IPS-18a (cell line): ENCODE results near the gene SCYGR7.

Experiments used
- H3K27ac ChIP-seq: one replicate; pipeline ENCODE4 v1.5.1; 2013; ENCODE audit warnings: low read length
- H3K27me3 ChIP-seq: one replicate; pipeline ENCODE4 v1.6.1; 2013; ENCODE audit warnings: mild to moderate bottlenecking, low read length; ENCODE audit not compliant: control insufficient read depth, insufficient read depth
- H3K36me3 ChIP-seq: one replicate; pipeline ENCODE4 v1.6.1; 2013; ENCODE audit warnings: low read depth, low read length; ENCODE audit not compliant: control insufficient read depth
- H3K4me1 ChIP-seq: one replicate; pipeline ENCODE4 v1.6.1; 2013; ENCODE audit warnings: low read depth, low read length; ENCODE audit not compliant: control insufficient read depth
- H3K4me3 ChIP-seq: one replicate; pipeline ENCODE4 v1.5.1; 2013; ENCODE audit warnings: low read length
- H3K9ac ChIP-seq: one replicate; pipeline ENCODE4 v1.6.1; 2013; ENCODE audit warnings: mild to moderate bottlenecking, low read length, moderate library complexity
- H3K9me3 ChIP-seq: one replicate; pipeline ENCODE4 v1.6.1; 2013; ENCODE audit warnings: low read depth, low read length; ENCODE audit not compliant: control insufficient read depth

Gene SCYGR7

GRCh38 chr2:227728035-227728434 is at the start of gene SCYGR7:
Gene SCYGR7 (plus strand): TSS chr2:227728335. CDS start chr2:227728335, 0 bp downstream.
- H3K4me1 ChIP-seq = no peaks in the 10 kb centered on the region
- H3K4me3 ChIP-seq = no peak within 1 kb of the TSS

GRCh38 chr2:227684258-227684657 is 43.9 kb upstream of the SCYGR7 start:
- H3K4me1 ChIP-seq = no peaks in the 10 kb centered on the region
- no peaks in the 10 kb centered on the region for H3K36me3 ChIP-seq
- H3K27ac ChIP-seq = no peak overlapping the region
- no peak overlapping the region for H3K4me3 ChIP-seq
- no peak overlapping the region for H3K9ac ChIP-seq
- H3K9me3 ChIP-seq = no peaks in the 10 kb centered on the region
- H3K27me3 ChIP-seq = no peaks in the 10 kb centered on the region

More at GRCh38 chr2:227728035-227728434, at the start of gene SCYGR7:
- H3K27ac ChIP-seq = no peak within 1 kb of the TSS
- no peaks in the 10 kb centered on the region for H3K9me3 ChIP-seq
- no peak within 1 kb of the TSS for H3K9ac ChIP-seq
- no peaks in the 10 kb centered on the region for H3K27me3 ChIP-seq
- H3K36me3 ChIP-seq = no peaks in the 10 kb centered on the region

- Histone ChIP-seq H3K27ac (no peak overlapping the region), H3K9ac (no peak overlapping the region), H3K27me3 (no peaks in the 10 kb centered on the region), H3K36me3 (no peaks in the 10 kb centered on the region), H3K4me3 (no peak overlapping the region), H3K4me1 (no peaks in the 10 kb centered on the region), H3K9me3 (no peaks in the 10 kb centered on the region)
Measured at GRCh38 chr2:227687189-227687588, 40.9 kb upstream of the SCYGR7 start.

- Histone ChIP-seq H3K36me3 (no peaks in the 10 kb centered on the region), H3K4me3 (no peak overlapping the region), H3K4me1 (no peaks in the 10 kb centered on the region), H3K9me3 (no peaks in the 10 kb centered on the region), H3K27me3 (no peaks in the 10 kb centered on the region), H3K9ac (no peak overlapping the region), H3K27ac (no peak overlapping the region)
Measured at GRCh38 chr2:227696990-227697679, 31.0 kb upstream of the SCYGR7 start.

- H3K4me1 ChIP-seq = no peaks in the 10 kb centered on the region
- no peaks in the 10 kb centered on the region for H3K9me3 ChIP-seq
- no peaks in the 10 kb centered on the region for H3K36me3 ChIP-seq
- no peak overlapping the region for H3K4me3 ChIP-seq
- no peak overlapping the region for H3K27ac ChIP-seq
- no peaks in the 10 kb centered on the region for H3K27me3 ChIP-seq
- H3K9ac ChIP-seq = no peak overlapping the region
Measured at GRCh38 chr2:227701556-227701955, 26.6 kb upstream of the SCYGR7 start.

- H3K4me3 ChIP-seq = no peak overlapping the region
- no peaks in the 10 kb centered on the region for H3K36me3 ChIP-seq
- no peaks in the 10 kb centered on the region for H3K4me1 ChIP-seq
- no peaks in the 10 kb centered on the region for H3K27me3 ChIP-seq
- H3K9ac ChIP-seq = no peak overlapping the region
- H3K27ac ChIP-seq = no peak overlapping the region
- no peaks in the 10 kb centered on the region for H3K9me3 ChIP-seq
Measured at GRCh38 chr2:227703280-227703732, 24.8 kb upstream of the SCYGR7 start.

- Histone ChIP-seq H3K9ac (no peak overlapping the region), H3K27me3 (no peaks in the 10 kb centered on the region), H3K9me3 (no peaks in the 10 kb centered on the region), H3K4me3 (no peak overlapping the region), H3K4me1 (no peaks in the 10 kb centered on the region), H3K36me3 (no peaks in the 10 kb centered on the region), H3K27ac (no peak overlapping the region)
Measured at GRCh38 chr2:227703961-227704360, 24.2 kb upstream of the SCYGR7 start.

GRCh38 chr2:227706859-227707258 is 21.3 kb upstream of the SCYGR7 start:
- Histone ChIP-seq H3K9ac (no peak overlapping the region), H3K27ac (no peak overlapping the region), H3K9me3 (no peaks in the 10 kb centered on the region), H3K27me3 (no peaks in the 10 kb centered on the region), H3K4me3 (no peak overlapping the region), H3K36me3 (no peaks in the 10 kb centered on the region), H3K4me1 (no peaks in the 10 kb centered on the region)

- Histone ChIP-seq H3K27me3 (no peaks in the 10 kb centered on the region), H3K9me3 (no peaks in the 10 kb centered on the region), H3K4me3 (no peak overlapping the region), H3K27ac (no peak overlapping the region), H3K4me1 (no peaks in the 10 kb centered on the region), H3K36me3 (no peaks in the 10 kb centered on the region), H3K9ac (no peak overlapping the region)
Measured at GRCh38 chr2:227707390-227707789, 20.7 kb upstream of the SCYGR7 start.

- Histone ChIP-seq H3K27ac (no peak overlapping the region), H3K36me3 (no peaks in the 10 kb centered on the region), H3K4me3 (no peak overlapping the region), H3K27me3 (no peaks in the 10 kb centered on the region), H3K4me1 (peaks cover under 1% of the 10 kb centered on the region), H3K9me3 (no peaks in the 10 kb centered on the region), H3K9ac (no peak overlapping the region)
Measured at GRCh38 chr2:227710986-227711385, 17.1 kb upstream of the SCYGR7 start.

- Histone ChIP-seq H3K4me1 (peaks cover 12% of the 10 kb centered on the region), H3K9me3 (no peaks in the 10 kb centered on the region), H3K27ac (no peak overlapping the region), H3K36me3 (no peaks in the 10 kb centered on the region), H3K4me3 (no peak overlapping the region), H3K9ac (no peak overlapping the region), H3K27me3 (peaks cover 10% of the 10 kb centered on the region)
Measured at GRCh38 chr2:227713291-227713690, 14.8 kb upstream of the SCYGR7 start.

GRCh38 chr2:227716501-227716900 is 11.6 kb upstream of the SCYGR7 start:
- peaks cover 12% of the 10 kb centered on the region for H3K4me1 ChIP-seq
- no peak overlapping the region for H3K27ac ChIP-seq
- no peaks in the 10 kb centered on the region for H3K36me3 ChIP-seq
- no peak overlapping the region for H3K4me3 ChIP-seq
- H3K27me3 ChIP-seq = peaks cover 10% of the 10 kb centered on the region
- no peak overlapping the region for H3K9ac ChIP-seq
- no peaks in the 10 kb centered on the region for H3K9me3 ChIP-seq
